Right hindlimb (tissue), 1 donor: ENCODE data around the gene DTWD2.
"Not testable (repeated sequence)": the region's sequence is repeated elsewhere in the genome, so short reads cannot be mapped to it uniquely, and the experiment has no call there.

Experiments
- DNase-seq: peaks from one replicate; pipeline ENCODE4 v3.0.0-alpha.2; 2018

Gene DTWD2

DNA sequence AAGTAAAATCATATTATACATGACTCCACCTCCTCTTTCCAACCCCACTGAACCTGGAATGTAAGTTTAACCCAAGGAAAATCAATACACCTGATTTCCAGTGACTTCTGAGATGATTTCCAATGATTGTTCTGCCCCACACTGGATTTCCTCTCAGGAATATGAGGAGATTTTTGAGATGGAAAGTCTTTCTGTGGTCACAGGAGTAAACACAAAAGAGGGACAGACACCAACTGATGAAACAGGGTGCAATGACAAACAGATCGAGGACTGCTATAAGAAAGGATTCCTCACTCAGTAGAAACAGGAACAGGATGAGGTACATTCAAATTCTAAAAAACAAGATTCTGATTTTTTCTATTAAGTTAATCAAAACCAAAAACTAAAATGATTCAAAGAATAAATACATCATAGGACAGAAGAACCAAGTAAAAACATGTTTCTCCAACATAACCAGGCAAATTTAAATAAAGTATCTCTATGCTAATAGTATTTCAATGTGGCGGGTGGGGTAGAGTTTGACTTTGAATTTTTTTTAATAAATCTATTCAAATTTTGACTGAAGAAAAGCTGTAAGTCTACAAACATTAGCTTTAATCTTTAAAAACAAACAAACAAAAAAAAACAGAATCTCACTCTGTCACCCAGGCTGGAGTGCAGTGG lies 42.1 kb downstream of the DTWD2 start:
- DNase-seq: no peak

GRCh38 chr5:118937393-118938061 lies 50.8 kb downstream of the DTWD2 start:
- no peak for DNase-seq

DNA sequence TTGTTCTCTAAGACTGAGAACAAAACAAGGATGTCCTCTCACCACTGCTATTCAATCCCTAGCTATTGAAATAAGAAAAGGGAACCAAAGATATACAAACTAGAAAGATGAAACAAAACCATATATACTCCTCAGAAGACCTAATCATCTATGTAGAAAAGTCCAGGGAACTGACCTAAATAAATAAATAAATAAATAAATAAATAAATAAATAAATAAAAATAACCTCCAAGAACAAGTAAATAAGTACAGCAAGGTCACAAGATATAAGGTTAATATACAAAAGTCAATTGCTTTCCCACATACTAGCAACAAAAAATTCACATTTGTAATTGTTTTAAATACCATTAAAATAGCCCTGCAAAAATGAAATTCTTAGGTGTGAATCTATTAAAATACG lies 54.6 kb downstream of the DTWD2 start:
- no peak for DNase-seq

- DNase-seq: no peak
Observed at GRCh38 chr5:118931564-118931963, 56.8 kb downstream of the DTWD2 start.

GRCh38 chr5:118924006-118924389 lies 64.3 kb downstream of the DTWD2 start:
- no peak for DNase-seq

- DNase-seq: no peak
Observed at GRCh38 chr5:118923295-118924005, 64.9 kb downstream of the DTWD2 start.

DNA sequence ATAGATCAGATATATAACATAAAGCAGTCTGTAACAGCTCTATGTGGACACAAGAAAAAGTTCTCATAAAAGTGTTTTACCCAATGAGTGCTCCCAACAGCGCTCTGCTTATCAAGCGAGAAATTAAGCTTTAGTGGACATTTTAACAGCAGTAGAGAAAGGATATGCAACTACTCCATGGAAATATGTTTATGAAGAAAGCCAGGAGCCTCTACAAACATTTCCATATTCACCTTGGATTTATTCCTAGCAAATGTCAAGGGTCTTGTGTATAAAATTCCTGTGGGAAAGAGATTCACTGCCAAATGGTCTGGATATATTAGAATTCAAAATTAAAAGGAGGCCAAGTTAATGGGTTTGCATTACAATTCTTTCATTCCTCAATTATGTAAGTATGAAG lies 66.5 kb downstream of the DTWD2 start:
- DNase-seq: no peak

DNA sequence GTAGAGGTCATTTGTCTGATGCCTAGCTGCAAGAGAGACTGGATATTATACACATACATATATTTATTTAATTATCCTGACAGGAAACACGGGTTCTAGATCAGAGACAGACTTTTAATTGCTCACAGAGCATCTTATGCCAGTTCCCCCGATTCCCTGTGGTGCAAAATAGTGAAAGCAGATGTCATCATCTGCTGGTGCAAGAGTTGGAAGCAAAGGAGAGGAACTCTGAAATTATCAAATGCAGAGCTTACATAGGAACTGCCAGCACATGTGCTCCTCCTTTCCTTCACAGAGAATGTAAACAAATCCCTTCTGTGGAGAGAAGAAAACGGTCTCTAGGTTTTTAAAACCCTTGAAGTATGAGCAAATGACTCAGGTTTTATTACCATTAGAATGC lies 69.3 kb downstream of the DTWD2 start:
- DNase-seq: no peak

DNA sequence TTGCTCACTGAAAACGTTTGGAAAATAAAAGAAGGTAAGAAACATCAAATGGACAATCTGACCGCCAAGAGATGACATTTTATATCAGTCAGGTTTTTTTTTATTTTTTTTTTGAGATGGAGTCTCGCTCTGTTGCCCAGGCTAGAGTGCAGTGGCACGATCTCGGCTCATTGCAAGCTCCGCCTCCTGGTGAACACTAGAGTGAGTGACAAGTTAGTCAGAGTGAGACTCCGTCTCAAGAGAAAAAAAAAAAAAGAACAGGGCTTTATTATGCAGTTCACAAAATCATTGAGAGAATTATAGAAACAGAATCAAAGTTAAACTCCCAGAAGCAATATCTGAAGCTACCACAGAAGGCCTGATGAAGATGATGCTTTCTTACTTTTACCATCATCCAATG lies 70.1 kb downstream of the DTWD2 start:
- DNase-seq: no peak

DNA sequence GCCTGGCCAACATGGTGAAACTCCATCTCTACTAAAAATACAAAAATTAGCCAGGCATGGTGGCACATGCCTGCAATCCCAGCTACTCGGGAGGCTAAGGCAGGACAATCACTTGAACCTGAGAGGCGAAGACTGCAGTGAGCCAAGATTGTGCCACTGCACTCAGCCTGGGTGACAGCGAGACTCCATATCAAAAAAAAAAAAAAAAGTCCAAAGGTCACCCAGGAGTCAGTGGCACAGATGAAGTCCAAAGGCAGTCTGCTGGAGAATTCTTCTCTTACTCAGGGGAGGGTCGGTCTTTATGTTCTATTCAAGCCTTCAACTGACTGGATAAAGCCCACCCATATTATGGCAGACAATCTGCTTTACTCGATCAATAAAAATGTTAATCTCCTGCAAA lies 80.8 kb downstream of the DTWD2 start:
- DNase-seq: not testable (repeated sequence)

- no peak for DNase-seq
Observed at GRCh38 chr5:118906947-118907346, 81.4 kb downstream of the DTWD2 start.

DNA sequence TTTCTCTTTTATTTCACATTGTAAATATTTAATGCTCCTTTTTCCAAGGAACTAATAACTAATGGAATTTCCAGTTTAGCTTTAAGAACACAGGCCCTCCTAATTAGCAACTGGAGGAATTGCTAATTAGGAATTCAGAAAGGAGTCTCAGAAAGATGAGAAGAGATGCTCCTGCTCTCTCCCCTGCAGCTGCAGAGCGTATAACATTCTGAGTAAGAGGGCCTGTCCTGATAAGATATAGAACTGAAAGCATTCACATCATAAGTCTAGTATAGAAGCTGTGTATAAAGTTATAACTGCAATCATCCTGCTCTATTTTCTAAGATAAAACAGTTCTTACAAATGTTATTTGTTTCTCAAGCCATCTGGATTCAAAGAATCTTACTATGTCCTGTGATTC lies 83.2 kb downstream of the DTWD2 start:
- DNase-seq: no peak

DNA sequence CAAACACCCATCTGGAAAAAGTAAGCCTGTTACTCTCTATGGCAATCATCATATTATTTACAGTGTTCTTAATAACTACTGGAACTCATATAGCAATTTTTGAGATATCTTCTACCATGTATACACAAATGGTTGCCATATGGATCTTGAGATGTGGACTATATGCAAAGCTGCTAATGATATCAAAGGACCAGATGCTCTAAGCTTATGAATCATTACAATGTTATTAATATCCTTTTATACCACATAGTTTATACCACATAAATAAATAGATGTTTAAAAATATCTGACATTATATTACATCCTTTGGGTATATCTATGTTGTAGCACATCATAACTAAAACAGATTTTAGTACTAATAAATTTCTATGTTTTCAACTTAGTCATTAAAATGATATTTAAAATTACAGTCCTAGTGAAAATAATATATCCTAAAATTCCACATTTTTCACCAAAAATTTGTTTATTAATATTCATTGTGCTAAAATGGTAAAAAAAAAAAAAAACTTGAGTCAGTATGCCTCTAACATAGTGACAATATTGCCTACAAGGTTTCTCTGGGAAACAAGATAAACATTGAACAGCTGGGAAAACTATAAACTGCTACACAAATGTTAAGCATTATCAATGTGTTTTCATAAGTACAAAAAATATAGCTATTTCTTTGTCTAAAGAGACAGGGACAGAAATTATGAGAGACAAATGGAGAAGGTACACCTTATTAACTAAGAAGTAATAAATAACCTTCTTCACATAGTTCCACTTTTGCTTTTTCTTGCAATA lies 85.5 kb downstream of the DTWD2 start:
- DNase-seq: no peak

DNA sequence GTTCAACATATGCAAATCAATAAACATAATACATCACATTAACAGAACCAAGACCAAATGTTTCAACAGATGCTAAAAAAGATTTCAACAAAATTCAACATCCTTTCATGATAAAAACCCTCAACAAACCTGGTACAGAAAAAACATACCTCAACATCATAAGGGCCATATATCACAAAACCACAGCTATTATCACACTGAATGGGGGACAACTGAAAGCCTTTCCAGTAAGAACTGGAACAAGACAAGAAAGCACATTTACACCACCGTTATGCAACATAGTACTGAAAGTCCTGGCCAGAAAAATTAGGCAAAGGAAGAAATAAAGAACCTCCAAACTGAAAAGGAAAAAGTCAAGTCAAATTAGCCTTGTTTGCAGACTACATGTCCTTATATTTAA lies 93.6 kb downstream of the DTWD2 start:
- DNase-seq: no peak

DNA sequence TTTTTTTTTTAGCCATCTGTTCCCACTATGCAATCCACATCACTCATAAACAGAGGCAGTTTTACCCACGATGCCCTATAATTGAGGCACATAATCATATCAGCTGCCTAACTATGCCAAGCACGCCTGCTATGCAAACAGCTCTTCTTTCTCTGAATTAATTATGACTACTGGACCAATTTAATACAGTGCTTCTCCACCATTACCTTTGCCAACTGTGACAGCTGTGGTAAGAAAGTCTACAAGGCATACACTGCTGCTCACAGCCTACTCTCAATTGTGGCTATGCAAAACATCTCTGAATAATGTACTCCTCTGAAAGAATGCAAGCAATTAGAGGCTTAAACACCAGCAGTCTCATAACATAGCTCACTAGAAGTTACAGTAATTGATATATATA lies 97.1 kb downstream of the DTWD2 start:
- peak; percentile 49 for DNase-seq

GRCh38 chr5:118889165-118889564 lies 99.2 kb downstream of the DTWD2 start:
- no peak for DNase-seq

DNA sequence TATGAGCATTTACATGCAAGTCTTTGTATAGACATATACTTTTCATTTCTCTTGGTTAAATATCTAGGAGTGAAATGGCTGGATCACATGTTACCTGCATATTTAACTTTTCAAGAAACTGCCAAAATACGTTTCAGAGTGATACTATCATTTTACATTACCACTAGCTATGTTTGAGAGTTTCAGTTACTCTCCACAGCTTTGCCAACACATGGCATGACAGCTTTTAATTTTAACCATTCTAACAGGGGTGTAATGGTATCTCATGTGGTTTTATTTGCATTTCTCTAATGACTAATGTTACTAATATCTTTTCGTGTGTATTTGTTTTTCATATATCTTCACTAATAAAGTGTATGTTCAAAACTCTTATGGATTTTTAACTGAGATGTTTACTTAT lies 99.8 kb downstream of the DTWD2 start:
- no peak for DNase-seq

DNA sequence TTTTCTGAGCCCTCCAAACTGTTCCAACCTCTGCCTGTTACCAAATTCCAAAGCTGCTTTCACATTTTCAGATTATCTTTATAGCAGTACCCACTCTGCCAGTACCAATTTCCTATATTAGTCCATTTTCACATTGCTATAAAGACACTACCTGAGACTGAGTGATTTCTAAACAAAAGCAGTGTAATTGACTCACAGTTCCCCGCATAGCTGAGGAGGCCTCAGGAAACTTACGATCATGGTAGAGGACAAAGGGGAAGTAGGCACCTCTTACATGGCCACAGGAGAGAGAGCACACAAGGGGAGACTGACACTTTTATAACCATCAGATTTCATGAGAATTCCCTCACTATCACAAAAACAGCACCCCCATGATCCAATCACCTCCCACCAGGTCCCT lies 105.0 kb downstream of the DTWD2 start:
- DNase-seq: no peak

DNA sequence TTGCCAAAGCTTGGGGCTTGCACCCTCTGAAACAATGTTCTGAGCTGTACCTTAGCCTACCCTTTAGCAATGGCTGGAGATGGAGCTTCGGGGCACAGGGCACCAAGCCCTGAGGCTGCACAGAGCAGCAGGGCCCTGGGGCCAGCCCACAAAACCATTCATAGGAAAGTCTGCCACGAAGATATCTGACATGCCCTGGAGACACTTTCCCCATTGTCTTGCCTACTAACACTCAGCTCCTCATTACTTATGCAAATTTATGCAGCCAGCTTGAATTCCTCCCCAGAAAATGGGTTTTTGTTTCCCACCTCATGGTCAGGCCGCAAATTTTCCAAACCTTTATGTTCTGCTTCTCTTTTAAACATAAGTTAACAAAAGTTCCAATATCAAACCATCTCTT lies 105.7 kb downstream of the DTWD2 start:
- no peak for DNase-seq

GRCh38 chr5:118876852-118877251 lies 111.5 kb downstream of the DTWD2 start:
- DNase-seq: not testable (repeated sequence)

DNA sequence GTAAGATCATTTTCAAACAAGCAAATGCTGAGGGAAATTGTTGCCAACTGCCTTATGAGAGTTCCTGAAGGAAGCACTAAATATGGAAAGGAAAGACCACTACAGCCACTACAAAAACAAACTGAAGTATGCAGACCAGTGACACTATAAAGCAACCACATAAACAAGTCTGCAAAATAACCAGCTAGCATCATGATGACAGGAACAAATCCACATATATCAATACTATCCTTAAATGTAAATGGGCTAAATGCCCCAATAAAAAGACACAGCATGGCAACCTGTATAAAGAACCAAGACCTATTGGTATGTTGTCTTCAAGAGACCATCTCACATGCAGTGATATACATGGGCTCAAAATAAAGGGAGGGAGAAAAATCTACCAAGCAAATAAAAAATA lies 113.2 kb downstream of the DTWD2 start:
- no peak for DNase-seq

GRCh38 chr5:118873417-118873816 lies 114.9 kb downstream of the DTWD2 start:
- DNase-seq: no peak

DNA sequence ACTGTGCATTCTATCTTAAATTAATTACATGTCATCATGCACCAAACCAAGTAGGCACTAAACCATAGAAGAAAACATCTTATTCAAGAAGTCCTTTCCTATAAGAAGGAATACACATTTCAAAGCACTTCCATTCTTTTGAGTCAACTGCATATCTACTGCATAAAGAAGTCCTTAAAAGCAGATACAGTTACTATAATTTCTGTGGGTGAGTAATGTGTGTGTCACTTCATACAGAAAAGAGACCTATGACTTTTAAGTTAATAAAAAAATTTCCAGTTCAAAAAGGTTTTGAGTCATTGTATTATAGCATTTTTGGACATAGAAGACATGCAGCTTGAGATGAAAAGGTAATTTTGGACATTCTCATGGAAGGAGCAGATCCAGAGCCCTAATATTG lies 125.0 kb downstream of the DTWD2 start:
- no peak for DNase-seq

DNA sequence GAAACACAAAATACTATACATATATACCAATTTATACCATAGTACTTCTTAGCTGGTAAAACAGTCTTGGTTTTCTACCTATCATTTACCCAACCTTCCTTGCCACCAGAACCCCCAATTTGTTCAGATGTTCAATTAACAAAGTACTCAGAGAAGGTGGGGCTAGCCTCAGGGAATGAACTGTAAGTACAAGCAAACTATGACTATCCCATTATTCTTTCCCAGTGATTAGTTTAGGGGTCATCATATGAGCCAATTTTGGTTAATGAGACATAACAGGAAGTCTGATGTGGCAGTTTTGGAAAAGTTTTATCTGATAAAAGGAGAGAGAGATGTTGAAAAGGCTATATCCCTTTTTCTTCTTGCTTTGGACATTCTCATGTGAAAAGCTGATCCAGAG lies 125.8 kb downstream of the DTWD2 start:
- no peak for DNase-seq
